ENCODE results near the gene HOXC10. TPM values are rescaled to one million over a fixed set of nuclear protein-coding genes. Genes with fewer than 3 reads are reported as not detected.

HOXC10 gene
- polyA plus RNA-seq, 1 donor = 0.09 TPM

DNA sequence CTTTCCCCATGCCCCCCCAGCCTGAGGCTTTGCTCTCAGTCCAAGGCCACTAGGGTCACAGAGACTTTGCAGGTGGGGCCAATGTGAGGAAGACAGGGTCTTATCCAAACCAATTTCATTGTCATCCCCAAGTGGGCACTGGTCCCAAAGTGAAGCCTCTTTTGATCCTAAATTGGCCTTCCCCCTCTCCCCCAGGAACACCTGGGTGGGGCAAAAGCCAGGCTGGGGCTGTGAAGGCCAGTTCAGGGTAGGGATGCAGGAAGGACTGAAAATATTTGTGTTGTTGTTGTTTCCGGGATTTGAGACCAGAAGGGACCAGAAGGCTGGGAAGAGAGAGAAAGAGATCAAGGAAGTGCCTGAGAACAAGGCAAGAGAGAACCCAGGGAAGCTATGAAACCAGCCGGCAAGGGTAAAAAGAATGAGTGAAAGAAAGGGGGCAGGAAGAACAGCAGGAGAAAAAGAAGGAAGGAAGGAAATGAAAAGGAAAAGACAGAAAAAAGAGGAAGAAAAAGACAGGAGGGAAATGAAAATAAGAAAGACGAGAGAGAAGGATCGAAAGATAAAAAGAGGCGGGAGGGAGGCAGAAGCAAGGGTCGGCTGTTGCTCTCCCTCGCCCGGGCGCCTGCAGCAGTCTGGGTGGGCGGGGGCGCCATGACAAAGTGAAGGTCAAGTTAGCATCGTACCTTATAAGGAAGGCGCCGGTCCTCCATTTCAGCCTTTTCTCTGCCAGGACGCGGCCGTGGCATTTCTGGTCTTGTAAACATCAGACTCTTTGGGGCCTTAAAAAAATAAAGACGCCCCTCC, 19.5 kb upstream of the HOXC10 start:
- no peak for DNase-seq (ENCODE audit: low read depth)

DNA sequence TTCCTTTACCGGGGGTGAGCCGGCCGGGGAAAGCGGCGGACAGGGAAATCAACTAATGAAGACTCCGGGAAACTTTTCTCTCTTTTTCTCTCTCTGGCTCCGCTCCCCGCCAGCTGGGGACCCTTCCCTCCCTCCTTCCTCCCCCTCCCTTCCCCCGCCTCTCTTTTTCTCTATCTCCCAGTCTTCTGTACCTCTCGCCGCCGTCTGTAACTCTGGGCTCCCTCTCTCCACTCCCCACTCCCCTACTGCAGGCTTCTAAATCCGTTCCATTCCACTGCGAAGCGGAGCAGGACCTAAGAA, 18.9 kb upstream of the HOXC10 start:
- no peak for DNase-seq (ENCODE audit: low read depth)

DNA sequence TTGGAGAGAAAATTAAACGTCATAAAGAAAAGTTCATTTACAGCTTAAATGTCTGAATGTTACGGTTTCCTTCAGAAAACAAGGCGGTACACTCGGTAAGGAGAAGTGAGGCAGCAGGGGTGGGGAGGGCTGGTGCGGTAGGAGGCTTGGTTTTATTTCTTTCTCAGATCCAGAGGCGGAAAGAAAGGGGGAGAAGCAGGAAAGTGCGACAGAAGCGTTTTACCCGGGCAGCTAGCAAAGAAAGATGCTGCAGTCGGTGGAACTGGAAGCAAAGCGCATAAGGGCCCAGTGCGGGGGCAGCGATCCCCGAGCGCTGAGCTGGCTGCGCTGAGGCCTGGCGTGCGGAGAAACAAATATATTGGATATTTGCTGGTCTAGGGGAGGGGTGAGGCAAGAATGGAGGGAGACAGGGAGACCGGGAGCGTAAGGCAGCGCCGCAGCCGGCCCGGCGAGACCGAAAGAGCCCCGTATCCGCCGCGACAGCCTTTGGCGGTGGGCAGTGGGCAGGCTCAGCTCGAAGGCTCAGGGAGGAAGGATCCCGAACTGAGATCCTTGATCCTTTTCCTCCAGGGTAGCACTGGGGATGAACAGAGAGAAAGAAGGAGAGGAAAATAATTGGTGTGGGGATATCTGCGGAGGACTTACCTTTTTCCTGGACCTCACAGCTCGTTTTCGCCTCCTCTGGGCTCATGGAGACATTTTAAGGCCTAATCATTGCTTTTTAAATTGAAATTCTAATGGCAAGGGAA, 18.4 kb upstream of the HOXC10 start:
- no peak for DNase-seq (ENCODE audit: low read depth)

DNA sequence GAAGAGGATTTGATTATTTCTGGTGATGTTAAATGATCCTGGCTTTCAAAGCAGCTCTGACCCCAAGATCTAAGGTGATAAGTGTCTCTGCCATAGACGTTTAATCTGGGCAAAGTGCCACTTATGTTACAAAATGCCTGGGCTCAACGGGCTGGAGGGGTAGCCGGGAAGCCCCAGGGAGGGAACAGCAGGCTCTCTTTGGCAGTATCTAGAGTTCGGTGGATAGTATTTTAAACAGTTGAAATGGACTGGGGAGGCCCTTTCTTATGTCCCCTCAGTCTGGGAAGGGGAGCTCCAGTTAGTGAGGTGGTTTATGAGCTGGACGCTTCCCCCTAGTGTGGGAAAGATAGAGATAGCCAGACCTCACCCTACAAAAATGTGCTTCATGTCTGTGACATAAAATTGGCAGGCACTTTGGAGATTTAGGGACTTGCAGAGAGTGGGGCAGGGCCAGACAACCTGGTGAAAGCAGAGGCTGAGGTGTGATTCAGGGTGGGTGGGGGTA, 17.5 kb upstream of the HOXC10 start:
- no peak for DNase-seq (ENCODE audit: low read depth)

DNA sequence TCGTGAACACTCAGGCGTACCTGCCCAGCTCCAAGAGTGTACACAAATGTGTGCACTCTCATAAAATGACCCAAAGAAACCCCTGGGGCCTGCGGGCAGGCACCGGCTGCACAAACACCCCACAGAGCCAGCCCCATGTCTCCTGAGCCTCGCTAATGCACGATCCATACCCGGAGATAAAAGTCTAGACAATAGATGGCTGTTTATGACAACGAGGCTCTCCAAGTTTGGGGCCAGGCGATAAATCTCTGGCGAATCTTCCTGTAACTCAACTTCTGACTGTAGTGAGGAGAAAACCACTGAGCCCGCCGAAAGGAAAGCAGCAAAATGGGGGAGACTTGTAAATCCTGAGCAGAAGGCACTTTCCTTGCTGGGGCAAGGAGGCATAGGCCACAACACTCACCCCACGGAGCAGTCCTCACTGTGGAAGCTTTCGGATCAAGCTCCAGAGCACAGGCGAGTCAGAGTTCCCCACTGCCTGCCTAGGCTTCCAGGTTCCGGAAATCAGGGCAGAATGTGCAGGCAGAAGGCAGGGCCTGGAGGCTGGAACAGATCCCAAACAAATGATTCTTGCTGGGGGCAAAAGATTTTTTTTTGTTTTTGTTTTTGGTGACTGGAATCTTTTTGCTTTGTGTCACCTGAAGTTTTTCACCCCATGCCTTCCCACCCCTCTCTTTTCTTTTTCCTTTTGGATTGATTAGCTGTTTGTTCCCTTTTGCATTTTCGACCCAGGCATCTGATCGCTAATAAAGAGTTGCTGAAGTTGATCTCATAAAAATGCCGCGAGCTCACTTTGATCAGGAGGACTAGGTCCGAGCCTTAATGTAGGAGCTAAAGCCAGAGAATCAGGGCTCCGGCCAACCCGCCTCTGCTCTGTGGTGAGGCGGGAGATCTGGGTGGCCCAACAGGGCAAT, 16.5 kb upstream of the HOXC10 start:
- no peak for DNase-seq (ENCODE audit: low read depth)

DNA sequence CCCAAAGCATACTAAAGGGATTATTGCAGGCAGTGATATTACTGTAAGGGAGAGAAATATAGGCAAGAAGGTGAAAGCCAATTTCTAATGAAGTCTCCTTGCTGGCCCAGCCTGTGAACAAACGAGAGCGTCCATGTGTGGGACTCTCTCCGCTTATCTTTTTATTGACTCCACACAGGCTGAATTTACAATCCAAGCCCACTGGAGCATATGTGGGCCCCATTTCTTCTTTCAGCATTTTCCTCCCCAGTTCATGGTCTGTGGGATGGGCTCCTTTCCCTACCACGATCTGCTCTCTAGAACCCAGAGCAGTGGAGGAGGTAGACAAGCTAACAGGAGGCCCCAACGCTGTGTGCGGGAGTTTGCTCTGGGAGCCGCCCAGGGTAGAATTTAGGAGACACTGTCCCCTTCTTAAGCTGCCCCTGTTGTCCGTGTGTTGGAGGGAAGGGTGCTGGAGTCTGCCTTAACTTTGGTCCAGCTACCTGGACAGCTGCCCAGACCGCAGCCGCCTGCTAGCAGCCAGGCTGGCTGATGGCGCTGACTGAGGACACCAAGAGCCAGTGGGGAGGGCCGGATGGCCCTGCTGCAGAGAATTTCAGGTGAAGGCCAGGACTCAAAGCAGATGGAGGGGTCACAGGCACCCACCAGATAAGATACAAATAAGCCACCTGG, 15.2 kb upstream of the HOXC10 start:
- DNase-seq (ENCODE audit: low read depth) = no peak

DNA sequence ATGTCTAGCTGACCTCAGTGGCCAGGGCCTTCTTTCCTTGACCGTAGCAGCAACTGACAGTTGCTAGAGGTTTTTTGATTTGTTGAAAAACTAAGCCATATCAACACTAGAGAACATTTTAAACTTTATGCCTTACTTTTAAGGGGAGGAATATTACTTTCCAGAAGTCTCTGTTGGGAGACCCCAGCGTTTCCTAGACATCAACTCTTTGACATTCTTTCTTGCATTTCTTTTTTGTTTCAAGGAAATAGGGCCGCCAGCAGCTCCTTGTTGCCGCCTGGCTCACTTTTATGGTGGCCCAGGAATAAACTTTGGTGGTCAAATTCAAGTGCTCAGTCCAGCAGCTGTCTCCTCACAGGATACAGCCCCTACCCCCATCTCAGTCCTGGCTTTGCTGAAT, 14.5 kb upstream of the HOXC10 start:
- DNase-seq (ENCODE audit: low read depth) = no peak

DNA sequence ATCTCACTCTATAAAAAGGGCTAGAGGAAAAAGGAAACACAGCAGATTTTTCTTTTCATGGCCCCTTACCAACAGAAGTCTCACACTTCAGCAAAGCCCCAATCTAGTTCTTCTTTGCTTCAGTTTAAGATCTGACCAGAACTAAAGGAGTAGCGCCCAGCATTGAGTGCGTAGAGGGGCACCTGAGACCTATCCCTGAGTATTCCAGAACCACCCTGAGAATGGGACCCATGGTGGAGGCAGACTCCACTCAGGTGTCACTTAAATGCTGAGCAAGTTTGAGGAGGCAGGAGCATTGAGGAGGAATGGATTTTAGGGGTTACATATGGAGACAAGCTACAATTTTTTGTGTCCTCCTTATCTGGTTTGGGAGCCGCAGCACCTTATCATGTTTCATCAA, 13.8 kb upstream of the HOXC10 start:
- no peak for DNase-seq (ENCODE audit: low read depth)

DNA sequence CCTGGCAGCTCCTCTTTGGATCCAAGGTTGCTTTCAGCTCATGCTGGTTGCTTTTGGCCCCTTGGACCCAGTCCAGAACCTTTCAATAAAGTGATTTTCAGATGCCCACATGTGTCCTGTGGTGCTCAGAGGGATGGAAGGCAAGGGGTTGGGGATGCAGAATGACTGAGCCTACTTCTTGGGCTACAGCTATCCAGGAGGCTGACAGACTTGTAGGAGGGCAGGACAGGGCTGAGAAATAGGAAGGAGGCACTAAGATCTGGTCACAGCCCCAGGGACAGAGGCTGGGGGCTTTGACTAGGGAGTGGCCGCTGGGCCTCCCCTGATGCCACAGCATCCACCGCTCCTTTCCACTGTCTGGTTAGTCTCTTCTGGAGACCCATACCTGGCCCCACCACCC, 13.3 kb upstream of the HOXC10 start:
- DNase-seq (ENCODE audit: low read depth) = no peak

DNA sequence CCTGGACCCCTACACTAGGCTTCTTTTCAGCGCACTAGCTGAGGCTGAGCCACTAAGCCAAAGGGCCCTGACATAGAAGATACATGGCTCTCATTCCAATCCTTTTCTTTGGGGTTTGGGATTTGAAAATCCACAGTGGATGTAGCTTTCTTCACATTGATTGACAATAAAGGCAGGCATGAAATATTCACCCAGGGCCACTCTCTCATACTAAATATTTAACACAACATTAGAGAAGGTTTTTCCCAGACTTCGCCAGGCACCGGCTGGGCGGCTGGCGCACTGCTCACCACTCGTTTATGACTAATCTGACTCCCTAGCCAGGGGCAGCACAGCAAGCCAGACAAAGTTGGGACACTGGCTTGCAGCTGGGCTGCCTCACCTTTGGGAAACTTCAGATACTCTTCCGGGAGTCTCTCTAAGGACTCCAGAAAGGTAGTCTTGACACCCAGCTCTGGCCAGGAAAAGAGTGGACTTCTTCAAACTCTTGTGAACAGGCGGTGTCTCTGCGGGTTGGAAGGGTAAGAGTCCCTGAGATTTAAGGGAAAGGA, 12.7 kb upstream of the HOXC10 start:
- no peak for DNase-seq (ENCODE audit: low read depth)

DNA sequence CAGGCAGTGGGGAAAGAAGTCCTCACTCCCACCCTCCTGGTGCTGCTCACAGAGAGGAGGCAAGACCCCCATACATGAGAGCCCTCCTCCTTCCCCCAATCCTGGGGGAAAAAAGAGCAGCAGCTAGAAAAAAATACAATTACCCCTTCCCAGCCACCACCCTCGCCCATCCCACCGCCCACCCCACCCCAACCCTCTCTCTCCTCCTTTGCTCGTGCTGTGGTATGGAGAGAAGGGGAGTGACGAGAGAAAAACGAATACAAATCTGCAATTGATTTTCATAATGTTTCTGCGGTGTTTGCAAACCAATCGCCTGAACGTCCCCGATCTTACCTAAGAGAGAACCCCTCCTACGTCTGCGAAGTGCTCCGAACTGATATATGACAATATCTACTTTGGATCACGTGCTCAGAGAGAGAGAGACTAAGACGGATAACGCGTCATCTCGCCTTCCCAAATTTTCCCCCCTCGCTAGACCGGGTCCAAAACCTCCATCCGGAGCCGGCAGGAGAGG, 12.2 kb upstream of the HOXC10 start, which contains the start of gene HOXC11:
HOXC11 (plus strand) TSS at position 405 of the 514 bp plus-strand sequence. CDS start 116 bp downstream, outside the sequence.
- no peak for DNase-seq (ENCODE audit: low read depth)

DNA sequence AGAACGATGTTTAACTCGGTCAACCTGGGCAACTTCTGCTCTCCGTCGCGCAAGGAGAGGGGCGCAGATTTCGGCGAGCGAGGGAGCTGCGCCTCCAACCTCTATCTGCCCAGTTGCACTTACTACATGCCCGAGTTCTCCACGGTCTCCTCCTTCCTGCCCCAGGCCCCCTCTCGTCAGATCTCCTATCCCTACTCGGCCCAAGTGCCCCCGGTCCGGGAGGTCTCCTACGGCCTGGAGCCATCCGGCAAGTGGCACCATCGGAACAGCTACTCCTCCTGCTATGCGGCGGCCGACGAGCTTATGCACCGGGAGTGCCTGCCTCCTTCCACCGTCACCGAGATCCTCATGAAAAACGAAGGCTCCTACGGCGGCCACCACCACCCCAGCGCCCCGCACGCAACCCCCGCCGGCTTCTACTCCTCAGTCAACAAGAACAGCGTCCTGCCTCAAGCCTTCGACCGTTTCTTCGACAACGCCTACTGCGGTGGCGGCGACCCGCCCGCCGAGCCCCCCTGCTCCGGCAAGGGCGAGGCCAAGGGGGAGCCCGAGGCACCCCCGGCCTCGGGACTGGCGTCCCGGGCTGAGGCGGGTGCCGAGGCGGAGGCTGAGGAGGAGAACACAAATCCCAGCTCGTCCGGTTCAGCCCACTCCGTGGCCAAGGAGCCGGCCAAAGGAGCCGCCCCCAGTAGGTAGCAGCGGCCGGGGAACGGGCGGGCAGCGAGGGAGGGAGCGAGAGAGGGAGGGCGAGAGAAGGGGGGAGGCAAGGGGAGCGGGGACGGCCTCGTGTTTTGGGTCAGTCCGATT, 11.5 kb upstream of the HOXC10 start:
- DNase-seq (ENCODE audit: low read depth) = no peak

DNA sequence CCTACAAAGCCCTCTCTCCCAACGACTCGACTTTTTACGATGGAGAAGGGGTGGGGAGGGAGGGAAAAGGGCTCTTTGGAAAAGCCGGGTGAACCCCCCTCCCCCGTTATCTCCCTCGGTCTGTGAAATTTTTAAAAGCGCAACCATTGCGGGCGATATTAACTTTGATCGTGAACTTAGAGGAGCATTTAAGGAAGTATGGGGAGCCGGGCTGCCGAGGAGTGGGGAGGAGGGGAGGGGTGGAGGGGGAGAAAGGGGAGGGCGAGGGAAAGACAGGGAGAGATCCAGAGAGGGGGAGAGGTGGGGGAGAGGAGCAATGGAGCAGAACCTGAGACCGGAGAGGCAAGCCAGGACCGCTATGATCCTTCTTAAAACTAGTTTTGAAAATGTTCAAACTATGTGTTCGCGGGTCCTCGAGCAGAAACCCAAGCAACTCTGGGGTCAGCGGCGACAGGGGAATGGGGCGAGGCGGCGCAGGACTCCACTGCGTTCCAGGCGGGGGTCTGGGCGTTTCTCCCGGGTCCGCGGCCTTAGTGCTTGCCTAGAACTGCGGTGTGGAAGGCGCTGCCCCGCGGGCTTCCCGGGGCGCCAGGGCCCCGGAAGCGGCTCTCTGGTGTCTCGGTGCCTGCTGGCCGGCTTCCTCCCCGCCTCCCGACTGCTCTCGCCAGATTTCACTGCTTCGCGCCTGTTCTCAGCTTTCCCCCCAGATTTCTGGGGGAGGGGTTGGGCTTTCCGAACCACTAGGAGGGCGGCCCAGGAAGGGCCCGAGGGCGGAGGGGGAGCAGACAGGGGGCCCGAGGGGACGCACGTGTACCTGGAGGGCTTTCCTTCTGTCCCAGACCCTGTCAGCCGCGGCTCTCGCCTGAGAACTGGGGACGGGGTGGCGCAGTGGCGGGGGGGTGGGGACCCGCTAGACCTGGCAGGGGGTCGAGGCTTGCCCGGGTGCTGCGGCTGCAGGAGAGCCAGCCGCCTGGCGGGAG, 10.6 kb upstream of the HOXC10 start, which contains the start of gene HOTAIR:
HOTAIR (minus strand) TSS at position 871 of the 980 bp plus-strand sequence.
- DNase-seq (ENCODE audit: low read depth) = no peak

DNA sequence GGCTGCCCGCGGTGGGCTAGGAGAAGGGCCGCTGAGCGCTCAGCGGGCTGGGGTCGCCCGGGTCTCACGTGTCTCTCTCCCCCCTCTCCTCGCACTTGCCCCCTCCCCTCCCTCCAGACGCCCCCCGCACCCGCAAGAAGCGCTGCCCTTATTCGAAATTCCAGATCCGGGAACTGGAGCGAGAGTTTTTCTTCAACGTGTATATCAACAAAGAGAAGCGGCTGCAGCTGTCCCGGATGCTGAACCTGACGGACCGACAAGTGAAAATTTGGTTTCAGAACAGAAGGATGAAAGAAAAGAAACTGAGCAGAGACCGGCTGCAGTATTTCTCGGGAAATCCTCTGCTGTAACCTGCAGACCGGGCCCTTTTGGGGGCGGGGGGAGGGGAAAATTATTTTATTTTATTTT, 9.9 kb upstream of the HOXC10 start:
- no peak for DNase-seq (ENCODE audit: low read depth)

DNA sequence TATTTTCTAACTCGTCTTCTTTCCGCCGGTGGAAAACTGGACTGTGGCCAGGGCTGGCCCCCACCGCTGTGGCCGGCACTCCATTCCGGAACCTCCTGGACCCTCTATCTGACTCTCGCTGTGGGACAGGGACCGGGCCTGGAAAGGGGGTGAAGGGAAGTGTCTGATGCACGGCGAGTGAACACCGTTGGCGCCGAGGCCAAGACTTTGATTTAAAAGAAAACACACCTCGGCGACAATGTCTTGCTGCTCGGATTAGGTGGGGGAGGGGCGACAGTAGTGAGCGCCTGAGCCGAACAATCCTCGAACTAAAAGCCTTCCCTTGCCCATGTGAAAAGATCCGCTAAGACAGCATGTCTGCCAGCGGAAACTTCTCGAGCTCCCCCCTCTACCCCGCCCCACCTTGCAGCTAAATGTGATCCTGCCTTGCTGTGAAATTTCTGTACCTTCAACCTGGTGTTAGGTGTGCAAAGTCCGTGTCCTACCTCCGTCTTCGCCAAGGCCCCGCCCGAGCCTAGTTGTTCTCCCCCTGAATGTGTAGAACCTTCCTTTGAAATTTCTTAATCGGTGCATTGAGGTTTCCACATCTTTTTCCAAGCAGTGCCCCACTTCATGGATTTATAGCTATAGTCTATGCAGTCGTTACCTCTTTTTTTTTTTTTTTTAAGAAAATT, 9.3 kb upstream of the HOXC10 start:
- DNase-seq (ENCODE audit: low read depth) = no peak

DNA sequence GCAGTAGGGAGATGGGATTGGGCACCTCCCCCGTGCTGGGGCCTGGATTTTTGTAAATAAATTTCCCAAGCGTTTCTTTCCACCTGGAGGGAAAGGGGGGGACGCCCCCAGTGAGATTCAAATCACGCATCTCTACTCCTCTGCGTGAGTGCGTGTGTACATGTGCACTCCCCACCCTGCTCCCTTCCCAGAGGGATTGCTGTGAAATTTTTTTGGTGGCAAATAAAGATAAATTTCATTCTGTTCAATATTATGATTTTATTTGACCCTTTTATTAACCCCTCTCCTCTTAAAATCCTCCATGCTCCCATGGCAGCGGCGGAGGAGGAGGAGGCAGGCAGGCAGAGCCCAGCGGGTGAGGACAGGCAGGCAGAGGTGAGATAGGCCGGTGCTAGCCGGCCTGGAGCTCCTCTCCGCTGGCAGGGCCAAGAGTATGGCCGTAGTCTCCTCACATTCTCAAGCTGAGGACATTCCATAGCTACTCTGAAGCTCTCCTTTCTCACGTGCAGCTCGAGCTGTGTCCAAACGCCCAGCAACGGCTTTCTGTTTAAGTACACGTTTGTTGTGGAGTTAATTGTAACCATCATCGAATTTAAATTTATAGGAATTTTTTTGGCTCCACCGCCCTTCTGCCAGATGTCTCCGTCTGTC, 8.6 kb upstream of the HOXC10 start:
- no peak for DNase-seq (ENCODE audit: low read depth)

DNA sequence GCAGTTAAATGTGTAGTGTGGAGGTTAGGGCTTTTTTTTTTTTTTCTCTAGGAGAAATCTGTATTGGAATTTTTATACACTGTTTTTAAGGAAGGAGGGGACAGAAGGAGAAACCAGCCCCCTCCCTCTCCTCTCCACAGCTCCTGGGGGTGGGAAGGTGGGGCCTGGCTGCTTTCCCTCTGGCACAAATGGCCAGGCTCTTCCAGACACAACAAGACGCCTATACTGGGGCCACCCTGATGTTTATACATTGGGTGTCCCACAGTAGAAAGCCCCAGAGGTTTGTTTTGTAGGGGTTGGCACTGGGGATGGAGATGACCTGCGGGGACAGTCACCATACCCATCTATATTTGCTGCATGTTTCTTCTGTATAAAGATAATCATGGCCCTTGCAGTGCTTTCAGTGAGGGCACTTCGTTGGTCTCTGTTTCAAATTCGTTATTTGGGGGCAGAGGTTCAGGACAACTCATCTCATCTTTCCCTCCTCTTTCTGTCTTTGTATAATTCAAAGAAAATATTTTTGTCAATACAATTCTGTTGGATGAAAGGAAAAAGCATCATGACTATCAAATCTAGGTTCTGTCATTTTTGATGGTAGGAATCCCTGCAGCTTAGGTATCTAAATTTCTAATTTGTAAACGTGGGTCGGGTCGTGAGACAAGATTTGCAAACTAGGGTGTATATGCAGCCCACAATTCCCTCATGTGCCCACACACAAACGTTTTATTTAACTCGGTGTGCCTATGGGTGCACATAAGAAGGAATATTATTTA, 7.9 kb upstream of the HOXC10 start:
- no peak for DNase-seq (ENCODE audit: low read depth)

All from forelimb muscle (tissue), 1 donor.